Peyer's patch (tissue), 4 donors: Measurements from ENCODE around the gene SPOCD1. TPM values are rescaled to one million over a fixed set of nuclear protein-coding genes. Genes with fewer than 3 reads are reported as not detected.

Source experiments
- DNase-seq, 3 donors: peaks; one replicate each; pipeline ENCODE4 v3.0.0-alpha.2; 2017 to 2019
- H3K27ac ChIP-seq, 4 donors: fragments of 200-600 bp; sonication (generic); one replicate each; pipeline ENCODE4 v1.5.1; 2016 to 2019
- H3K27me3 ChIP-seq, 2 donors: fragments of 200-600 bp; sonication (generic); one replicate each; pipeline ENCODE4 v1.5.1; 2019
- H3K36me3 ChIP-seq, 3 donors: fragments of 200-600 bp; sonication (generic); one replicate each; pipeline ENCODE4 v1.5.1; 2016 to 2019
- H3K4me1 ChIP-seq, 4 donors: fragments of 200-600 bp; sonication (generic); one replicate each; pipeline ENCODE4 v1.5.1; 2016 to 2019
- H3K4me3 ChIP-seq, 4 donors: fragments of 200-600 bp; sonication (generic); 1 replicate in 3 of 4; 2 replicates in 1 of 4; pipeline ENCODE4 v1.5.1; 2016 to 2019; ENCODE audit warnings: mild to moderate bottlenecking in 1 of 4
- H3K9me3 ChIP-seq, 4 donors: fragments of 200-600 bp; sonication (generic); one replicate each; pipeline ENCODE4 v1.5.1; 2016 to 2019; ENCODE audit warnings: mild to moderate bottlenecking in 1 of 4
- CTCF ChIP-seq, 6 experiments: fragments of 450-650 bp in 4 of 6; fragments of 200-600 bp in 2 of 6; sonication (generic) in 1 of 6; IDR thresholded peaks; one replicate each; pipeline ENCODE4 v1.5.1; 2017 to 2019; ENCODE audit warnings: antibody characterized with exemption in 6 of 6, mild to moderate bottlenecking in 3 of 6, moderate library complexity in 1 of 6
- POLR2A ChIP-seq, 2 donors: fragments of 450-650 bp; IDR thresholded peaks; one replicate each; pipeline ENCODE4 v1.5.1; 2017; ENCODE audit warnings: antibody characterized with exemption in 2 of 2, mild to moderate bottlenecking in 2 of 2, moderate library complexity in 2 of 2
- total RNA-seq, 4 donors: library from RNA; depleted of rRNA; stranded (reverse); fragments of >200 nt; gene quantifications; one replicate each; pipeline ENCODE4 v1.1.0, GENCODE V29; 2016

The SPOCD1 gene
- 1 to 10 TPM in 1 of 4 donors, under 1 TPM in 1, not detected in 2; 0.80 to 3.3 TPM for total RNA-seq

- peak within 1 kb of the TSS in 2 of 4 donors; percentile 8 to 22 for H3K4me3 ChIP-seq
- H3K9me3 ChIP-seq = no peaks in the 10 kb centered on the region
- H3K36me3 ChIP-seq = no peaks in the 10 kb centered on the region
- DNase-seq = peak; percentile 67 to 94 (median 90)
- H3K4me1 ChIP-seq = peaks cover 0 to 4% (median 0%) of the 10 kb centered on the region in 4 donors
- peak; percentile 24 to 95 (median 80) for TF ChIP-seq CTCF (IDR thresholded peaks at IDR 0.05)
- peak in 1 of 2 donors; percentile 22 for TF ChIP-seq POLR2A (IDR thresholded peaks at IDR 0.05)
- H3K27ac ChIP-seq = no peak within 1 kb of the TSS
- H3K27me3 ChIP-seq = no peaks in the 10 kb centered on the region
Measured at GRCh38 chr1:31815752-31816500, at the start of gene SPOCD1. Gene SPOCD1, minus strand, starts transcription at chr1:31816022. Its CDS starts 689 bp downstream, at chr1:31815333.

GRCh38 chr1:31862071-31862470 is 46.2 kb upstream of the SPOCD1 start:
- TF ChIP-seq POLR2A (IDR thresholded peaks at IDR 0.05) (no peak), CTCF (IDR thresholded peaks at IDR 0.05) (no peak)
- H3K36me3 ChIP-seq = no peaks in the 10 kb centered on the region
- no peak overlapping the region for H3K4me3 ChIP-seq
- no peaks in the 10 kb centered on the region for H3K4me1 ChIP-seq
- H3K27ac ChIP-seq = no peak overlapping the region
- no peak for DNase-seq
- H3K27me3 ChIP-seq = no peaks in the 10 kb centered on the region
- H3K9me3 ChIP-seq = no peaks in the 10 kb centered on the region

- H3K9me3 ChIP-seq = no peaks in the 10 kb centered on the region
- H3K4me3 ChIP-seq = no peak overlapping the region
- TF ChIP-seq CTCF (IDR thresholded peaks at IDR 0.05) = no peak
- TF ChIP-seq POLR2A (IDR thresholded peaks at IDR 0.05) = no peak
Measured at GRCh38 chr1:31861346-31861745, 45.5 kb upstream of the SPOCD1 start.

GRCh38 chr1:31860581-31860980 is 44.8 kb upstream of the SPOCD1 start:
- TF ChIP-seq CTCF (IDR thresholded peaks at IDR 0.05) = no peak
- TF ChIP-seq POLR2A (IDR thresholded peaks at IDR 0.05) = no peak
- Histone ChIP-seq H3K4me3 (no peak overlapping the region), H3K27ac (no peak overlapping the region), H3K9me3 (no peaks in the 10 kb centered on the region), H3K36me3 (no peaks in the 10 kb centered on the region), H3K4me1 (no peaks in the 10 kb centered on the region), H3K27me3 (no peaks in the 10 kb centered on the region)
- DNase-seq = no peak

More at GRCh38 chr1:31861346-31861745, 45.5 kb upstream of the SPOCD1 start:
- H3K36me3 ChIP-seq = no peaks in the 10 kb centered on the region
- DNase-seq = peak in 1 of 3 donors; percentile 30
- no peak overlapping the region for H3K27ac ChIP-seq
- no peaks in the 10 kb centered on the region for H3K4me1 ChIP-seq
- no peaks in the 10 kb centered on the region for H3K27me3 ChIP-seq

- Histone ChIP-seq H3K4me1 (no peaks in the 10 kb centered on the region), H3K9me3 (no peaks in the 10 kb centered on the region), H3K27ac (peak overlapping the region in 1 of 4 donors; percentile 5), H3K36me3 (no peaks in the 10 kb centered on the region), H3K4me3 (no peak overlapping the region), H3K27me3 (no peaks in the 10 kb centered on the region)
- no peak for TF ChIP-seq CTCF (IDR thresholded peaks at IDR 0.05)
- no peak for TF ChIP-seq POLR2A (IDR thresholded peaks at IDR 0.05)
- peak in 2 of 3 donors; percentile 56 to 57 for DNase-seq
Measured at GRCh38 chr1:31859719-31860118, 43.9 kb upstream of the SPOCD1 start.
